NCI-H1092 treated with DMSO at 0.1 percent for 48 hours (cell line): Measurements from ENCODE around the gene CBX5.

ENCODE experiments used
- DNase-seq: peaks from one replicate; lab custom pipeline; 2025; lab: John Stamatoyannopoulos, UW

CBX5 gene

GRCh38 chr12:54225666-54226065, 54.3 kb downstream of the CBX5 start:
- no peak for DNase-seq

- no peak for DNase-seq
Observed at GRCh38 chr12:54222609-54223008, 57.3 kb downstream of the CBX5 start.

GRCh38 chr12:54221402-54221984, 58.4 kb downstream of the CBX5 start:
- no peak for DNase-seq

- DNase-seq, result no peak
Observed at GRCh38 chr12:54220567-54220966, 59.4 kb downstream of the CBX5 start.

GRCh38 chr12:54220092-54220557, 59.8 kb downstream of the CBX5 start:
- peak; percentile 86 for DNase-seq

- DNase-seq, result peak; percentile 72
Observed at GRCh38 chr12:54217774-54218241, 62.1 kb downstream of the CBX5 start.

GRCh38 chr12:54216797-54217661, 62.9 kb downstream of the CBX5 start:
- peak; percentile 96 for DNase-seq

GRCh38 chr12:54215989-54216796, 63.7 kb downstream of the CBX5 start:
- DNase-seq, result peak; percentile 19

GRCh38 chr12:54214553-54215406, 65.1 kb downstream of the CBX5 start:
- peak; percentile 98 for DNase-seq

- no peak for DNase-seq
Observed at GRCh38 chr12:54213079-54213478, 66.8 kb downstream of the CBX5 start.

GRCh38 chr12:54211920-54212319, 68.0 kb downstream of the CBX5 start:
- DNase-seq, result no peak

GRCh38 chr12:54210400-54210790, 69.5 kb downstream of the CBX5 start:
- DNase-seq, result no peak

GRCh38 chr12:54208591-54208990, 71.3 kb downstream of the CBX5 start:
- no peak for DNase-seq

- peak; percentile 77 for DNase-seq
Observed at GRCh38 chr12:54207539-54208294, 72.2 kb downstream of the CBX5 start.

GRCh38 chr12:54206791-54207190, 73.1 kb downstream of the CBX5 start:
- DNase-seq, result no peak

- no peak for DNase-seq
Observed at GRCh38 chr12:54204316-54204715, 75.6 kb downstream of the CBX5 start.

GRCh38 chr12:54201001-54201794, 78.7 kb downstream of the CBX5 start:
- DNase-seq, result peak; percentile 81

- no peak for DNase-seq
Observed at GRCh38 chr12:54200412-54200811, 79.5 kb downstream of the CBX5 start.

- no peak for DNase-seq
Observed at GRCh38 chr12:54199917-54200316, 80.0 kb downstream of the CBX5 start.

GRCh38 chr12:54199034-54199433, 80.9 kb downstream of the CBX5 start:
- DNase-seq, result no peak
